HEK293 (cell line): ENCODE results near the gene TWIST1.
A peak's percentile ranks its signal among the peaks of the same experiment; 100 is the strongest.

Experiments used
- BCL11B ChIP-seq: fragments of 450-650 bp; formaldehyde crosslinking; IDR thresholded peaks from 2 replicates; pipeline ENCODE4 v1.5.1; 2016; ENCODE audit warnings: low read depth, missing biosample characterization, missing genetic modification characterization
- KLF7 ChIP-seq: fragments of 450-650 bp; formaldehyde crosslinking; IDR thresholded peaks from 2 replicates; pipeline ENCODE4 v1.5.1; 2016; ENCODE audit warnings: missing biosample characterization, missing genetic modification characterization, borderline replicate concordance
- REPIN1 ChIP-seq: fragments of 450-650 bp; formaldehyde crosslinking; IDR thresholded peaks from 2 replicates; pipeline ENCODE4 v1.5.1; 2017; ENCODE audit warnings: missing biosample characterization, missing genetic modification characterization, low read depth
- SP2 ChIP-seq: fragments of 450-650 bp; formaldehyde crosslinking; IDR thresholded peaks from 2 replicates; pipeline ENCODE4 v1.5.1; 2016; ENCODE audit warnings: missing biosample characterization, missing genetic modification characterization
- SP7 ChIP-seq: fragments of 450-650 bp; formaldehyde crosslinking; IDR thresholded peaks from 2 replicates; pipeline ENCODE4 v1.5.1; 2016; ENCODE audit warnings: missing biosample characterization, missing genetic modification characterization
- ZBTB48 ChIP-seq: fragments of 450-650 bp; formaldehyde crosslinking; IDR thresholded peaks from 2 replicates; pipeline ENCODE4 v1.5.1; 2016; ENCODE audit warnings: missing biosample characterization, missing genetic modification characterization
- ZBTB7A ChIP-seq: fragments of 450-650 bp; formaldehyde crosslinking; IDR thresholded peaks from 2 replicates; pipeline ENCODE4 v1.5.1; 2016; ENCODE audit warnings: low read depth, missing biosample characterization, missing genetic modification characterization
- ZNF146 ChIP-seq: fragments of 450-650 bp; formaldehyde crosslinking; IDR thresholded peaks from 2 replicates; pipeline ENCODE4 v1.5.1; 2016; ENCODE audit warnings: missing biosample characterization, missing genetic modification characterization
- ZNF174 ChIP-seq: fragments of 450-650 bp; formaldehyde crosslinking; IDR thresholded peaks from 2 replicates; pipeline ENCODE4 v1.5.0; 2017; ENCODE audit warnings: missing biosample characterization, mild to moderate bottlenecking, missing genetic modification characterization
- ZNF248 ChIP-seq: fragments of 450-650 bp; formaldehyde crosslinking; IDR thresholded peaks from 2 replicates; pipeline ENCODE4 v1.5.1; 2017; ENCODE audit warnings: missing biosample characterization, missing genetic modification characterization
- ZNF311 ChIP-seq: fragments of 450-650 bp; formaldehyde crosslinking; IDR thresholded peaks from 2 replicates; pipeline ENCODE4 v1.5.1; 2017; ENCODE audit warnings: missing biosample characterization, missing genetic modification characterization, borderline replicate concordance
- ZNF335 ChIP-seq: fragments of 450-650 bp; formaldehyde crosslinking; conservative IDR thresholded peaks from 2 replicates; pipeline ENCODE4 v1.5.1; 2016; ENCODE audit warnings: missing biosample characterization, missing genetic modification characterization
- ZNF354C ChIP-seq: fragments of 450-650 bp; formaldehyde crosslinking; IDR thresholded peaks from 2 replicates; pipeline ENCODE4 v1.5.1; 2016; ENCODE audit warnings: missing biosample characterization, missing genetic modification characterization, low read depth, borderline replicate concordance
- ZNF391 ChIP-seq: fragments of 450-650 bp; formaldehyde crosslinking; IDR thresholded peaks from 2 replicates; pipeline ENCODE4 v1.5.1; 2016; ENCODE audit warnings: low read depth, missing biosample characterization, missing genetic modification characterization, borderline replicate concordance
- ZNF404 ChIP-seq: fragments of 450-650 bp; formaldehyde crosslinking; IDR thresholded peaks from 2 replicates; pipeline ENCODE4 v1.5.1; 2017; ENCODE audit warnings: missing biosample characterization, missing genetic modification characterization
- ZNF416 ChIP-seq: fragments of 450-650 bp; formaldehyde crosslinking; IDR thresholded peaks from 2 replicates; pipeline ENCODE4 v1.5.1; 2016; ENCODE audit warnings: missing biosample characterization, missing genetic modification characterization
- ZNF510 ChIP-seq: fragments of 450-650 bp; formaldehyde crosslinking; IDR thresholded peaks from 2 replicates; pipeline ENCODE4 v1.5.1; 2018; ENCODE audit warnings: mild to moderate bottlenecking, missing genetic modification characterization, missing biosample characterization; ENCODE audit not compliant: insufficient replicate concordance
- ZNF623 ChIP-seq: fragments of 450-650 bp; formaldehyde crosslinking; IDR thresholded peaks from 2 replicates; pipeline ENCODE4 v1.5.1; 2016; ENCODE audit warnings: missing biosample characterization, missing genetic modification characterization
- ZNF777 ChIP-seq: fragments of 450-650 bp; formaldehyde crosslinking; IDR thresholded peaks from 2 replicates; pipeline ENCODE4 v1.5.1; 2017; ENCODE audit warnings: missing biosample characterization, missing genetic modification characterization, borderline replicate concordance
- ZNF843 ChIP-seq: fragments of 450-650 bp; formaldehyde crosslinking; IDR thresholded peaks from 2 replicates; pipeline ENCODE4 v1.5.1; 2016; ENCODE audit warnings: missing biosample characterization, missing genetic modification characterization
- TF ChIP-seq, protein P1 (sequence below): fragments of 450-650 bp; formaldehyde crosslinking; conservative IDR thresholded peaks from 2 replicates; pipeline ENCODE4 v1.5.1; 2016; ENCODE audit warnings: low read depth, missing biosample characterization, missing genetic modification characterization
- TF ChIP-seq, protein P2 (sequence below): fragments of 450-650 bp; formaldehyde crosslinking; optimal IDR thresholded peaks from 2 replicates; pipeline ENCODE3; 2016; ENCODE audit warnings: missing biosample characterization, mild to moderate bottlenecking, missing genetic modification characterization
- TF ChIP-seq, protein P3 (sequence below): fragments of 450-650 bp; formaldehyde crosslinking; IDR thresholded peaks from 2 replicates; pipeline ENCODE4 v1.5.1; 2016; ENCODE audit warnings: missing biosample characterization, missing genetic modification characterization
- TF ChIP-seq, protein P4 (sequence below): fragments of 450-650 bp; formaldehyde crosslinking; IDR thresholded peaks from 2 replicates; pipeline ENCODE4 v1.5.1; 2017; ENCODE audit warnings: missing biosample characterization, missing genetic modification characterization
- TF ChIP-seq, protein P5 (sequence below): fragments of 450-650 bp; formaldehyde crosslinking; IDR thresholded peaks from 2 replicates; pipeline ENCODE4 v1.5.1; 2017; ENCODE audit warnings: missing biosample characterization, missing genetic modification characterization

Gene TWIST1

DNA sequence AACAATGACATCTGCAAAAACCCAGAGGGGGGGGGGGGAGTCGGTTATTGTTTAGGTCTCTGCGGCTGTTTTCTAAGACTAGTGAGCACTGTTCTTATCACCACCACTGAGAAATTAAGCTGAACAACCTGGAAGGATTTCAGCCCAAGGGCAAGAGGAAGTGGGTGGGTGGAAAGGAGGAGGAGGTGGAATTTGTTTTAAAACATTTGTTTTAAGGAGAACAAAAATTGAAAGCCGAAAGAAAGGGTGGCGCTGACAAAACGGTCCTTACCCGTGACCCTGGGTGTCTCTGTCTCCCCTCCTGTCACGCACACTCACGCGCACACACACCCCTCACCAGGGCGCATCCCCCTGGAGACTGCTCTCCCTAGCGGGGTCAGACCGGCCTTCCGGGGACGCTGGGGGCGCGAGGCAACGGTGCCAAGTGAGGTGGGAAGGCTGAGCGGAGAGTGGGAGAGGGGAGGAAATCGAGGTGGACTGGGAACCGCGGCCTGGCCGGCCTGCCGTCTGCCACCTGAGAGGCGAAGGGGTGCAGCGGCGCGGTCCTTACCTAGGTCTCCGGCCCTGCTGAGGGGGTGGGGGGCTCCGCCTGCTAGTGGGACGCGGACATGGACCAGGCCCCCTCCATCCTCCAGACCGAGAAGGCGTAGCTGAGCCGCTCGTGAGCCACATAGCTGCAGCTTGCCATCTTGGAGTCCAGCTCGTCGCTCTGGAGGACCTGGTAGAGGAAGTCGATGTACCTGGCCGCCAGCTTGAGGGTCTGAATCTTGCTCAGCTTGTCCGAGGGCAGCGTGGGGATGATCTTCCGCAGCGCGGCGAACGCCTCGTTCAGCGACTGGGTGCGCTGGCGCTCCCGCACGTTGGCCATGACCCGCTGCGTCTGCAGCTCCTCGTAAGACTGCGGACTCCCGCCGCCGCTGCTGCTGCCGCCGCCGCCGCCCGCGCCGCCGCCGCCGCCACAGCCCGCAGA lies 1.0 kb downstream of the TWIST1 start (continued):
- no peak for TF ChIP-seq ZNF311 (tag by site-specific recombination)
- TF ChIP-seq, protein P1, sequence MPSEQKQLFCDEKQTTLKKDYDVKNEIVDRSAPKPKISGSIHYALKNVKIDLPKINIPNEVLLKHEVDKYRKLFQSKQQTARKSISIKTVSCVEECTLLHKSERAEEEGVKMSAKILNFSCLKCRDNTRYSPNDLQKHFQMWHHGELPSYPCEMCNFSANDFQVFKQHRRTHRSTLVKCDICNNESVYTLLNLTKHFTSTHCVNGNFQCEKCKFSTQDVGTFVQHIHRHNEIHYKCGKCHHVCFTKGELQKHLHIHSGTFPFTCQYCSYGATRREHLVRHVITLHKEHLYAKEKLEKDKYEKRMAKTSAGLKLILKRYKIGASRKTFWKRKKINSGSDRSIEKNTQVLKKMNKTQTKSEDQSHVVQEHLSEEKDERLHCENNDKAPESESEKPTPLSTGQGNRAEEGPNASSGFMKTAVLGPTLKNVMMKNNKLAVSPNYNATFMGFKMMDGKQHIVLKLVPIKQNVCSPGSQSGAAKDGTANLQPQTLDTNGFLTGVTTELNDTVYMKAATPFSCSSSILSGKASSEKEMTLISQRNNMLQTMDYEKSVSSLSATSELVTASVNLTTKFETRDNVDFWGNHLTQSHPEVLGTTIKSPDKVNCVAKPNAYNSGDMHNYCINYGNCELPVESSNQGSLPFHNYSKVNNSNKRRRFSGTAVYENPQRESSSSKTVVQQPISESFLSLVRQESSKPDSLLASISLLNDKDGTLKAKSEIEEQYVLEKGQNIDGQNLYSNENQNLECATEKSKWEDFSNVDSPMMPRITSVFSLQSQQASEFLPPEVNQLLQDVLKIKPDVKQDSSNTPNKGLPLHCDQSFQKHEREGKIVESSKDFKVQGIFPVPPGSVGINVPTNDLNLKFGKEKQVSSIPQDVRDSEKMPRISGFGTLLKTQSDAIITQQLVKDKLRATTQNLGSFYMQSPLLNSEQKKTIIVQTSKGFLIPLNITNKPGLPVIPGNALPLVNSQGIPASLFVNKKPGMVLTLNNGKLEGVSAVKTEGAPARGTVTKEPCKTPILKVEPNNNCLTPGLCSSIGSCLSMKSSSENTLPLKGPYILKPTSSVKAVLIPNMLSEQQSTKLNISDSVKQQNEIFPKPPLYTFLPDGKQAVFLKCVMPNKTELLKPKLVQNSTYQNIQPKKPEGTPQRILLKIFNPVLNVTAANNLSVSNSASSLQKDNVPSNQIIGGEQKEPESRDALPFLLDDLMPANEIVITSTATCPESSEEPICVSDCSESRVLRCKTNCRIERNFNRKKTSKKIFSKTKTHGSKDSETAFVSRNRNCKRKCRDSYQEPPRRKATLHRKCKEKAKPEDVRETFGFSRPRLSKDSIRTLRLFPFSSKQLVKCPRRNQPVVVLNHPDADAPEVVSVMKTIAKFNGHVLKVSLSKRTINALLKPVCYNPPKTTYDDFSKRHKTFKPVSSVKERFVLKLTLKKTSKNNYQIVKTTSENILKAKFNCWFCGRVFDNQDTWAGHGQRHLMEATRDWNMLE (tag by site-specific recombination), result no peak
- no peak for TF ChIP-seq REPIN1 (tag by site-specific recombination)
- TF ChIP-seq, protein P2, sequence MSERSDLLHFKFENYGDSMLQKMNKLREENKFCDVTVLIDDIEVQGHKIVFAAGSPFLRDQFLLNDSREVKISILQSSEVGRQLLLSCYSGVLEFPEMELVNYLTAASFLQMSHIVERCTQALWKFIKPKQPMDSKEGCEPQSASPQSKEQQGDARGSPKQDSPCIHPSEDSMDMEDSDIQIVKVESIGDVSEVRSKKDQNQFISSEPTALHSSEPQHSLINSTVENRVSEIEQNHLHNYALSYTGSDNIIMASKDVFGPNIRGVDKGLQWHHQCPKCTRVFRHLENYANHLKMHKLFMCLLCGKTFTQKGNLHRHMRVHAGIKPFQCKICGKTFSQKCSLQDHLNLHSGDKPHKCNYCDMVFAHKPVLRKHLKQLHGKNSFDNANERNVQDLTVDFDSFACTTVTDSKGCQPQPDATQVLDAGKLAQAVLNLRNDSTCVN (tag by site-specific recombination), result peak; percentile 65
- TF ChIP-seq, protein P3, sequence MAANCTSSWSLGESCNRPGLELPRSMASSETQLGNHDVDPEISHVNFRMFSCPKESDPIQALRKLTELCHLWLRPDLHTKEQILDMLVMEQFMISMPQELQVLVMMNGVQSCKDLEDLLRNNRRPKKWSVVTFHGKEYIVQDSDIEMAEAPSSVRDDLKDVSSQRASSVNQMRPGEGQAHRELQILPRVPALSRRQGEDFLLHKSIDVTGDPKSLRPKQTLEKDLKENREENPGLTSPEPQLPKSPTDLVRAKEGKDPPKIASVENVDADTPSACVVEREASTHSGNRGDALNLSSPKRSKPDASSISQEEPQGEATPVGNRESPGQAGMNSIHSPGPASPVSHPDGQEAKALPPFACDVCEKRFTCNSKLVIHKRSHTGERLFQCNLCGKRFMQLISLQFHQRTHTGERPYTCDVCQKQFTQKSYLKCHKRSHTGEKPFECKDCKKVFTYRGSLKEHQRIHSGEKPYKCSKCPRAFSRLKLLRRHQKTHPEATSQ, result no peak
- TF ChIP-seq ZBTB7A, result no peak
- no peak for TF ChIP-seq BCL11B (tag by site-specific recombination)
- no peak for TF ChIP-seq ZNF404
- no peak; the same call in 1 of the 2 replicates for TF ChIP-seq ZNF391 (tag by site-specific recombination)
- peak; percentile 30; the same call in 1 of the 2 replicates for TF ChIP-seq ZNF777 (tag by site-specific recombination)
- TF ChIP-seq, protein P4, sequence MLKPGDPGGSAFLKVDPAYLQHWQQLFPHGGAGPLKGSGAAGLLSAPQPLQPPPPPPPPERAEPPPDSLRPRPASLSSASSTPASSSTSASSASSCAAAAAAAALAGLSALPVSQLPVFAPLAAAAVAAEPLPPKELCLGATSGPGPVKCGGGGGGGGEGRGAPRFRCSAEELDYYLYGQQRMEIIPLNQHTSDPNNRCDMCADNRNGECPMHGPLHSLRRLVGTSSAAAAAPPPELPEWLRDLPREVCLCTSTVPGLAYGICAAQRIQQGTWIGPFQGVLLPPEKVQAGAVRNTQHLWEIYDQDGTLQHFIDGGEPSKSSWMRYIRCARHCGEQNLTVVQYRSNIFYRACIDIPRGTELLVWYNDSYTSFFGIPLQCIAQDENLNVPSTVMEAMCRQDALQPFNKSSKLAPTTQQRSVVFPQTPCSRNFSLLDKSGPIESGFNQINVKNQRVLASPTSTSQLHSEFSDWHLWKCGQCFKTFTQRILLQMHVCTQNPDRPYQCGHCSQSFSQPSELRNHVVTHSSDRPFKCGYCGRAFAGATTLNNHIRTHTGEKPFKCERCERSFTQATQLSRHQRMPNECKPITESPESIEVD (tag by site-specific recombination), result no peak
- TF ChIP-seq ZNF623 (tag by site-specific recombination), result no peak
- no peak for TF ChIP-seq ZNF354C (tag by site-specific recombination)
- TF ChIP-seq, protein P5, sequence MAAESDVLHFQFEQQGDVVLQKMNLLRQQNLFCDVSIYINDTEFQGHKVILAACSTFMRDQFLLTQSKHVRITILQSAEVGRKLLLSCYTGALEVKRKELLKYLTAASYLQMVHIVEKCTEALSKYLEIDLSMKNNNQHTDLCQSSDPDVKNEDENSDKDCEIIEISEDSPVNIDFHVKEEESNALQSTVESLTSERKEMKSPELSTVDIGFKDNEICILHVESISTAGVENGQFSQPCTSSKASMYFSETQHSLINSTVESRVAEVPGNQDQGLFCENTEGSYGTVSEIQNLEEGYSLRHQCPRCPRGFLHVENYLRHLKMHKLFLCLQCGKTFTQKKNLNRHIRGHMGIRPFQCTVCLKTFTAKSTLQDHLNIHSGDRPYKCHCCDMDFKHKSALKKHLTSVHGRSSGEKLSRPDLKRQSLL (tag by site-specific recombination), result no peak
- TF ChIP-seq SP2, result peak; percentile 66
- no peak for TF ChIP-seq ZNF510 (tag by site-specific recombination)
- no peak for TF ChIP-seq ZNF248 (tag by site-specific recombination)
- no peak for TF ChIP-seq ZNF843
- no peak for TF ChIP-seq ZNF174 (tag by site-specific recombination)
- TF ChIP-seq ZNF146 (tag by site-specific recombination), result no peak
- no peak for TF ChIP-seq KLF7 (tag by site-specific recombination)
- TF ChIP-seq ZNF335 (tag by site-specific recombination), result peak; percentile 67
- no peak for TF ChIP-seq SP7 (tag by site-specific recombination)
- 0 out of 2 replicates have a peak, but pooled peaks have one; percentile 39 for TF ChIP-seq ZBTB48 (tag by site-specific recombination)
- no peak for TF ChIP-seq ZNF416 (tag by site-specific recombination)
